WTC11 (cell line): ENCODE measurements around the gene MORN1. TPM values are rescaled to one million over a fixed set of nuclear protein-coding genes. Genes with fewer than 3 reads are reported as not detected.

Source experiments
- ATAC-seq: fragments of 200-7000 bp; cut with Tn5 transposase; 2 replicates; pipeline ENCODE4 v1.10.0; 2021; ENCODE audit warnings: mild to moderate bottlenecking, moderate library complexity
- CTCF ChIA-PET: fragments of 300-600 bp; sonication (Branson Sonifier 250); formaldehyde crosslinking; loops from one replicate; lab custom pipeline; 2021; ENCODE audit warnings: antibody characterized with exemption; lab: Charles Lee
- POLR2A ChIA-PET: fragments of 350-600 bp; sonication (Branson Sonifier 250); formaldehyde crosslinking; loops from one replicate; lab custom pipeline; 2021; ENCODE audit warnings: antibody characterized with exemption; lab: Charles Lee
- DNase-seq: peaks from one replicate; pipeline ENCODE4 v3.0.0; 2021; ENCODE audit warnings: low spot score
- H3K27ac Mint-ChIP-seq: 2 replicates; pipeline ENCODE4 v1.8.0; 2021; ENCODE audit warnings: mixed read lengths
- H3K27me3 Mint-ChIP-seq: 2 replicates; pipeline ENCODE4 v1.8.0; 2021; ENCODE audit warnings: low read depth, mild to moderate bottlenecking, moderate library complexity, mixed read lengths
- H3K36me3 Mint-ChIP-seq: 2 replicates; pipeline ENCODE4 v1.8.0; 2021; ENCODE audit warnings: mixed read lengths
- H3K4me1 Mint-ChIP-seq: 2 replicates; pipeline ENCODE4 v1.8.0; 2022; ENCODE audit warnings: mixed read lengths
- H3K4me3 Mint-ChIP-seq: 2 replicates; pipeline ENCODE4 v1.8.0; 2021; ENCODE audit warnings: mild to moderate bottlenecking, moderate library complexity, mixed read lengths
- H3K9me3 Mint-ChIP-seq: 2 replicates; pipeline ENCODE4 v1.8.0; 2021; ENCODE audit warnings: mixed read lengths
- ATF2 ChIP-seq: sonication (generic); formaldehyde crosslinking; IDR thresholded peaks from 2 replicates; pipeline ENCODE4 v1.8.1; 2022; ENCODE audit warnings: low read depth, missing genetic modification reagents, borderline replicate concordance
- CBFB ChIP-seq: sonication (generic); formaldehyde crosslinking; IDR thresholded peaks from 2 replicates; pipeline ENCODE4 v1.8.1; 2022; ENCODE audit warnings: mild to moderate bottlenecking, low read depth, missing genetic modification reagents
- E2F5 ChIP-seq: sonication (generic); formaldehyde crosslinking; IDR thresholded peaks from 2 replicates; pipeline ENCODE4 v1.8.1; 2022; ENCODE audit warnings: mild to moderate bottlenecking, moderate library complexity, missing genetic modification reagents
- FOXP1 ChIP-seq: sonication (generic); formaldehyde crosslinking; IDR thresholded peaks from 2 replicates; pipeline ENCODE4 v1.8.0; 2022; ENCODE audit warnings: missing genetic modification reagents, mild to moderate bottlenecking, moderate library complexity, borderline replicate concordance
- NR1H2 ChIP-seq: sonication (generic); formaldehyde crosslinking; IDR thresholded peaks from 2 replicates; pipeline ENCODE4 v1.9.0; 2021; ENCODE audit warnings: mild to moderate bottlenecking, moderate library complexity, missing genetic modification reagents
- OVOL2 ChIP-seq: fragments of 250-450 bp; sonication (Bioruptor Pico); IDR thresholded peaks from 2 replicates; pipeline ENCODE4 v1.9.0; 2021; ENCODE audit warnings: mild to moderate bottlenecking, borderline replicate concordance
- RORB ChIP-seq: fragments of 250-450 bp; sonication (Bioruptor Pico); IDR thresholded peaks from 2 replicates; pipeline ENCODE4 v1.9.0; 2021; ENCODE audit warnings: mild to moderate bottlenecking
- SMAD3 ChIP-seq: sonication (generic); formaldehyde crosslinking; IDR thresholded peaks from 2 replicates; pipeline ENCODE4 v1.8.0; 2022; ENCODE audit warnings: missing genetic modification reagents, mild to moderate bottlenecking, borderline replicate concordance
- STAT6 ChIP-seq: sonication (generic); formaldehyde crosslinking; conservative IDR thresholded peaks from 2 replicates; pipeline ENCODE4 v1.8.1; 2023; ENCODE audit warnings: mild to moderate bottlenecking, low read depth, missing genetic modification reagents, moderate library complexity
- TCF7 ChIP-seq: sonication (generic); formaldehyde crosslinking; IDR thresholded peaks from 2 replicates; pipeline ENCODE4 v1.8.0; 2022; ENCODE audit warnings: mild to moderate bottlenecking, low read depth, missing genetic modification reagents, moderate library complexity
- ZNF121 ChIP-seq: sonication (generic); formaldehyde crosslinking; IDR thresholded peaks from 2 replicates; pipeline ENCODE4 v1.8.0; 2023; ENCODE audit warnings: missing genetic modification reagents
- ZNF138 ChIP-seq: sonication (generic); formaldehyde crosslinking; conservative IDR thresholded peaks from 2 replicates; pipeline ENCODE4 v1.8.1; 2022; ENCODE audit warnings: mild to moderate bottlenecking, moderate library complexity, missing genetic modification reagents
- ZNF232 ChIP-seq: sonication (generic); formaldehyde crosslinking; IDR thresholded peaks from 2 replicates; pipeline ENCODE4 v1.8.0; 2022; ENCODE audit warnings: mild to moderate bottlenecking, missing genetic modification reagents
- ZNF281 ChIP-seq: sonication (generic); formaldehyde crosslinking; IDR thresholded peaks from 2 replicates; pipeline ENCODE4 v1.8.0; 2023; ENCODE audit warnings: mild to moderate bottlenecking, missing genetic modification reagents
- ZNF423 ChIP-seq: fragments of 250-450 bp; sonication (Bioruptor Pico); IDR thresholded peaks from 2 replicates; pipeline ENCODE4 v2.1.2; 2022; ENCODE audit warnings: mild to moderate bottlenecking, moderate library complexity
- ZNF671 ChIP-seq: fragments of 250-450 bp; sonication (Bioruptor Pico); IDR thresholded peaks from 2 replicates; pipeline ENCODE4 v1.8.0; 2021; ENCODE audit warnings: mild to moderate bottlenecking
- total RNA-seq: library from RNA; stranded (reverse); gene quantifications from 3 replicates; pipeline ENCODE4 v1.2.3, GENCODE V29; 2021
- TF ChIP-seq, protein P1 (sequence below): sonication (generic); formaldehyde crosslinking; IDR thresholded peaks from 2 replicates; pipeline ENCODE4 v1.8.1; 2022; ENCODE audit warnings: low read depth, mild to moderate bottlenecking, moderate library complexity, missing genetic modification reagents, borderline replicate concordance
- TF ChIP-seq, protein P2 (sequence below): fragments of 250-450 bp; sonication (Bioruptor Pico); IDR thresholded peaks from 2 replicates; pipeline ENCODE4 v2.1.2; 2022; ENCODE audit warnings: mild to moderate bottlenecking, moderate library complexity
- TF ChIP-seq, protein P3 (sequence below): sonication (generic); formaldehyde crosslinking; IDR thresholded peaks from 2 replicates; pipeline ENCODE4 v1.8.0; 2023; ENCODE audit warnings: missing genetic modification reagents
- TF ChIP-seq, protein P4 (sequence below): sonication (generic); formaldehyde crosslinking; conservative IDR thresholded peaks from 2 replicates; pipeline ENCODE4 v1.8.1; 2022; ENCODE audit warnings: mild to moderate bottlenecking, missing genetic modification reagents

The MORN1 gene
- total RNA-seq, 1 experiment from 2014 or later = 14.5 TPM

- POLR2A ChIA-PET = no interaction called here
- CTCF ChIA-PET = interaction anchor here (0.7 to 1.2 kb wide), 3 partner anchors 40 to 215 kb away, joined by 3 read pairs; no protein-coding TSS in a partner anchor
- no peak overlapping the region for H3K27ac Mint-ChIP-seq
- H3K4me3 Mint-ChIP-seq = no peak overlapping the region
- no peaks in the 10 kb centered on the region for H3K9me3 Mint-ChIP-seq
- ATAC-seq (no peak), DNase-seq (no peak)
- H3K27me3 Mint-ChIP-seq = no peaks in the 10 kb centered on the region
- TF ChIP-seq, protein P1, sequence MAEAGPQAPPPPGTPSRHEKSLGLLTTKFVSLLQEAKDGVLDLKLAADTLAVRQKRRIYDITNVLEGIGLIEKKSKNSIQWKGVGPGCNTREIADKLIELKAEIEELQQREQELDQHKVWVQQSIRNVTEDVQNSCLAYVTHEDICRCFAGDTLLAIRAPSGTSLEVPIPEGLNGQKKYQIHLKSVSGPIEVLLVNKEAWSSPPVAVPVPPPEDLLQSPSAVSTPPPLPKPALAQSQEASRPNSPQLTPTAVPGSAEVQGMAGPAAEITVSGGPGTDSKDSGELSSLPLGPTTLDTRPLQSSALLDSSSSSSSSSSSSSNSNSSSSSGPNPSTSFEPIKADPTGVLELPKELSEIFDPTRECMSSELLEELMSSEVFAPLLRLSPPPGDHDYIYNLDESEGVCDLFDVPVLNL (CRISPR knock-in tag) = no peak
- TF ChIP-seq FOXP1 (CRISPR knock-in tag) = no peak
- TF ChIP-seq TCF7 (CRISPR knock-in tag) = no peak
- TF ChIP-seq, protein P2, sequence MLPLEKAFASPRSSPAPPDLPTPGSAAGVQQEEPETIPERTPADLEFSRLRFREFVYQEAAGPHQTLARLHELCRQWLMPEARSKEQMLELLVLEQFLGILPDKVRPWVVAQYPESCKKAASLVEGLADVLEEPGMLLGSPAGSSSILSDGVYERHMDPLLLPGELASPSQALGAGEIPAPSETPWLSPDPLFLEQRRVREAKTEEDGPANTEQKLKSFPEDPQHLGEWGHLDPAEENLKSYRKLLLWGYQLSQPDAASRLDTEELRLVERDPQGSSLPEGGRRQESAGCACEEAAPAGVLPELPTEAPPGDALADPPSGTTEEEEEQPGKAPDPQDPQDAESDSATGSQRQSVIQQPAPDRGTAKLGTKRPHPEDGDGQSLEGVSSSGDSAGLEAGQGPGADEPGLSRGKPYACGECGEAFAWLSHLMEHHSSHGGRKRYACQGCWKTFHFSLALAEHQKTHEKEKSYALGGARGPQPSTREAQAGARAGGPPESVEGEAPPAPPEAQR = no peak
- TF ChIP-seq STAT6 (CRISPR knock-in tag) = no peak
- TF ChIP-seq ATF2 (CRISPR knock-in tag) = no peak
- TF ChIP-seq ZNF671 = no peak
- no peak for TF ChIP-seq ZNF281 (CRISPR knock-in tag)
- TF ChIP-seq CBFB (CRISPR knock-in tag) = no peak
- no peaks in the 10 kb centered on the region for H3K36me3 Mint-ChIP-seq
- H3K4me1 Mint-ChIP-seq = no peaks in the 10 kb centered on the region
Measured at GRCh38 chr1:2355373-2356261, 35.7 kb downstream of the MORN1 start.

DNA sequence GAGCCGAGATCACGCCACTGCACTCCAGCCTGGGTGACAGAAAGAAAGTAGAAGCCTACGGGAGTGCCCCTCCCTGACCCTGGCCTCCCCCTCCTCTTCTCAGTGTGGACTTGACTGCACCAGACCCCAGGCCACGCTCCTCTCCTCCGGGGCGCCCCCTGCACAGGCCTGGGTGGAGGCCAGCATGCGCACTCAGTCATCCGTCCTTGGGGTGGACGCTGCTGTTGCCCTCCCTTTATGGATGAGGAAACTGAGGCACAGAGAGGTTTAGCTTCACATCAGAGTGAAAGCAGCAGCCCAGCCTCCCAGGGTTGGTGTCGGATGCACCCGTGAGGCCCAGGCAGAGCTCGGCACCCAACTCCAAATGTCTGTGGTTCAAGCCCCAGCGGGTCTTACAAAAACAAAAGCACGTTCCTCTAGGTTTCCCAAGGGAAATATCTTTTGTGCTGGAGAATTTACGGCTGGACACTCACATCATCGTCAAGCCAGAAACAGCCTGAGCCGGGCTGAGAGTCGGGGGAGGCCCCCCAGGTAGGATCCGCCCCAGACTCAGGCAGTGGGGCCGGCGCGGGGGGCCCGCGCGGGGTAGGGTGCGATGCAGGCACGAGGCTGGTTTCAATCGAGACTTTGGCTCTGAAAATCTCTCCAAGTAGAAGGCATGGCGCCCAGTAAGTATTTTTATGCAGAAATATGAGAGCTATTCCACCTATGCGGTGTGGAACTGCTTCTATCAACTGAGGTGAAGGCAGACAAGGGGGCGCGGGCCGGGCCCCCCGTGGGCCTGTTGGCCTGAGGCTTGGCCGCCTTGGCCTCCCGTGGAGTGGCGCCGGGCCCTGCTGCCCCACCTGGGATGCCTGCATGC is 36.6 kb downstream of the MORN1 start:
- no peaks in the 10 kb centered on the region for H3K9me3 Mint-ChIP-seq
- no peak overlapping the region for H3K4me3 Mint-ChIP-seq
- CTCF ChIA-PET = interaction anchor here (0.7 to 1.2 kb wide), 4 partner anchors 39 to 215 kb away, joined by 3 to 4 read pairs (median 3); no protein-coding TSS in a partner anchor
- POLR2A ChIA-PET = no interaction called here
- no peaks in the 10 kb centered on the region for H3K36me3 Mint-ChIP-seq
- H3K27ac Mint-ChIP-seq = no peak overlapping the region
- no peak for ATAC-seq
- no peaks in the 10 kb centered on the region for H3K27me3 Mint-ChIP-seq
- H3K4me1 Mint-ChIP-seq = no peaks in the 10 kb centered on the region
- no peak for DNase-seq
- TF ChIP-seq OVOL2 (CRISPR knock-in tag) = no peak
- no peak for TF ChIP-seq RORB
- no peak for TF ChIP-seq ZNF138 (CRISPR knock-in tag)
- TF ChIP-seq, protein P3, sequence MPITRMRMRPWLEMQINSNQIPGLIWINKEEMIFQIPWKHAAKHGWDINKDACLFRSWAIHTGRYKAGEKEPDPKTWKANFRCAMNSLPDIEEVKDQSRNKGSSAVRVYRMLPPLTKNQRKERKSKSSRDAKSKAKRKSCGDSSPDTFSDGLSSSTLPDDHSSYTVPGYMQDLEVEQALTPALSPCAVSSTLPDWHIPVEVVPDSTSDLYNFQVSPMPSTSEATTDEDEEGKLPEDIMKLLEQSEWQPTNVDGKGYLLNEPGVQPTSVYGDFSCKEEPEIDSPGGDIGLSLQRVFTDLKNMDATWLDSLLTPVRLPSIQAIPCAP = no peak
- TF ChIP-seq, protein P4, sequence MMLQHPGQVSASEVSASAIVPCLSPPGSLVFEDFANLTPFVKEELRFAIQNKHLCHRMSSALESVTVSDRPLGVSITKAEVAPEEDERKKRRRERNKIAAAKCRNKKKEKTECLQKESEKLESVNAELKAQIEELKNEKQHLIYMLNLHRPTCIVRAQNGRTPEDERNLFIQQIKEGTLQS (CRISPR knock-in tag) = no peak
- no peak for TF ChIP-seq ZNF232 (CRISPR knock-in tag)
- no peak for TF ChIP-seq ZNF423
- TF ChIP-seq E2F5 (CRISPR knock-in tag) = no peak
- no peak for TF ChIP-seq SMAD3 (CRISPR knock-in tag)
- no peak for TF ChIP-seq ZNF121 (CRISPR knock-in tag)
- TF ChIP-seq NR1H2 = no peak
